ENCODE measurements around the gene SKIC2. TPM values are rescaled to one million over a fixed set of nuclear protein-coding genes. Genes with fewer than 3 reads are reported as not detected.
"Not testable (repeated sequence)": the region's sequence is repeated elsewhere in the genome, so short reads cannot be mapped to it uniquely, and the experiment has no call there.

Gene SKIC2
- total and polyA plus RNA-seq, 9 donors: 24.6 to 59.4 (median 42.1) TPM

GRCh38 chr6:32010856-32011530 lies 52.0 kb downstream of the SKIC2 start:
- H3K4me3 ChIP-seq; H3K4me1 ChIP-seq (ENCODE audit: insufficient read depth); H3K9me3 ChIP-seq; H3K36me3 ChIP-seq; H3K27me3 ChIP-seq; H3K27ac ChIP-seq; intact Hi-C loops (cut with DNase I): not testable (repeated sequence)
- 36 to 65% (median 44%) methylated on average over 12 to 21 of the region's 27 CpGs for WGBS, 3 donors
- peak; percentile 18 to 61 (median 48) for DNase-seq

GRCh38 chr6:32012941-32013617 lies 54.1 kb downstream of the SKIC2 start:
- WGBS, 3 donors: 53 to 64% (median 61%) methylated on average over 14 to 17 of the region's 17 CpGs
- H3K27ac ChIP-seq; H3K36me3 ChIP-seq; H3K27me3 ChIP-seq; H3K9me3 ChIP-seq; intact Hi-C loops (cut with DNase I); H3K4me3 ChIP-seq; H3K4me1 ChIP-seq (ENCODE audit: insufficient read depth): not testable (repeated sequence)
- DNase-seq: peak; percentile 43 to 74 (median 64)

GRCh38 chr6:32013738-32014137 lies 54.8 kb downstream of the SKIC2 start:
- intact Hi-C loops (cut with DNase I); H3K27me3 ChIP-seq; H3K9me3 ChIP-seq; DNase-seq; H3K36me3 ChIP-seq; H3K27ac ChIP-seq; H3K4me3 ChIP-seq; H3K4me1 ChIP-seq (ENCODE audit: insufficient read depth): not testable (repeated sequence)
- WGBS, 3 donors: no CpG with 5 or more reads among the region's 5 CpGs

GRCh38 chr6:32014547-32014946 lies 55.6 kb downstream of the SKIC2 start, which contains the start of gene C4B:
Gene C4B (plus strand): TSS chr6:32014795. CDS start chr6:32014846, 51 bp downstream.
- DNase-seq; intact Hi-C loops (cut with DNase I); H3K36me3 ChIP-seq; H3K4me1 ChIP-seq (ENCODE audit: insufficient read depth); H3K27ac ChIP-seq; H3K4me3 ChIP-seq; H3K27me3 ChIP-seq; H3K9me3 ChIP-seq: not testable (repeated sequence)
- WGBS, 3 donors: no CpG with 5 or more reads among the region's 6 CpGs

MicroRNAs encoded within 50 kb of the gene (microRNA counts, 767-probe panel; counts per million panel counts)
- microRNA hsa-miR-1236: 530 counts per million, percentile 78 among the panel's probes with 10 or more counts

Small RNA genes lying within 50 kb of the gene (microRNA-seq; reads per million reads assigned to microRNA genes)
- gene MIR1236: 0 to 0.32 (median 0) reads per million in 3 donors

Small RNA genes lying within 50 kb of the gene (small RNA-seq; reads per million reads assigned to genes)
- not detected for gene AL645922.1

Other genes with a start within 250 kb of the SKIC2 start
Only the 30 nearest of the 35 such genes appear.
- 100 to 1,000 TPM in 3 of 7 donors, 10 to 100 TPM in 4; 61.2 to 139 (median 95.2) TPM for gene DDAH2, start 229.9 kb upstream of the SKIC2 start, total RNA-seq
- 100 to 1,000 TPM in 1 of 2 donors, 10 to 100 TPM in 1; 23.9 to 127 TPM for gene DDAH2, start 229.9 kb upstream of the SKIC2 start, polyA plus RNA-seq
- 100 to 1,000 TPM; 128 to 208 (median 184) TPM for gene CLIC1, start 222.6 kb upstream of the SKIC2 start, total RNA-seq
- gene CLIC1, start 222.6 kb upstream of the SKIC2 start, polyA plus RNA-seq: 100 to 1,000 TPM; 199 to 473 TPM
- gene MSH5, start 219.2 kb upstream of the SKIC2 start, total RNA-seq: 10 to 100 TPM in 4 of 7 donors, 1 to 10 TPM in 3; 8.6 to 19.1 (median 14.5) TPM
- 1 to 10 TPM; 4.8 to 7.8 TPM for gene MSH5, start 219.2 kb upstream of the SKIC2 start, polyA plus RNA-seq
- gene SAPCD1, start 196.5 kb upstream of the SKIC2 start, total RNA-seq: 1 to 10 TPM in 5 of 7 donors, under 1 TPM in 1, not detected in 1; 0.94 to 5.2 (median 3.6) TPM
- gene SAPCD1, start 196.5 kb upstream of the SKIC2 start, polyA plus RNA-seq: 1 to 10 TPM; 1.6 to 2.9 TPM
- gene VWA7, start 181.8 kb upstream of the SKIC2 start, total RNA-seq: 10 to 100 TPM in 1 of 7 donors, 1 to 10 TPM in 5, under 1 TPM in 1; 0.48 to 25.2 (median 1.7) TPM
- gene VWA7, start 181.8 kb upstream of the SKIC2 start, polyA plus RNA-seq: under 1 TPM; 0.18 to 0.62 TPM
- gene VARS1, start 163.4 kb upstream of the SKIC2 start, total RNA-seq: 10 to 100 TPM; 16.0 to 73.6 (median 44.1) TPM
- gene VARS1, start 163.4 kb upstream of the SKIC2 start, polyA plus RNA-seq: 10 to 100 TPM; 21.1 to 29.8 TPM
- gene LSM2, start 152.2 kb upstream of the SKIC2 start, total RNA-seq: 10 to 100 TPM; 35.9 to 58.3 (median 47.5) TPM
- 10 to 100 TPM; 51.2 to 90.7 TPM for gene LSM2, start 152.2 kb upstream of the SKIC2 start, polyA plus RNA-seq
- gene HSPA1L, start 143.9 kb upstream of the SKIC2 start, total RNA-seq: 1 to 10 TPM; 1.3 to 6.1 (median 3.9) TPM
- gene HSPA1L, start 143.9 kb upstream of the SKIC2 start, polyA plus RNA-seq: 1 to 10 TPM; 3.2 to 6.1 TPM
- 100 to 1,000 TPM in 5 of 7 donors, 10 to 100 TPM in 2; 51.5 to 340 (median 140) TPM for gene HSPA1A, start 143.6 kb upstream of the SKIC2 start, total RNA-seq
- gene HSPA1A, start 143.6 kb upstream of the SKIC2 start, polyA plus RNA-seq: 10 to 100 TPM; 44.6 to 83.1 TPM
- 100 to 1,000 TPM; 119 to 506 (median 196) TPM for gene HSPA1B, start 131.4 kb upstream of the SKIC2 start, total RNA-seq
- gene HSPA1B, start 131.4 kb upstream of the SKIC2 start, polyA plus RNA-seq: 10 to 100 TPM; 41.9 to 66.0 TPM
- gene NEU1, start 96.4 kb upstream of the SKIC2 start, total RNA-seq: 10 to 100 TPM; 23.7 to 35.7 (median 28.2) TPM
- gene NEU1, start 96.4 kb upstream of the SKIC2 start, polyA plus RNA-seq: 10 to 100 TPM; 26.3 to 61.1 TPM
- gene SLC44A4, start 80.2 kb upstream of the SKIC2 start, total RNA-seq: 10 to 100 TPM in 1 of 7 donors, 1 to 10 TPM in 6; 1.4 to 54.8 (median 6.4) TPM
- gene SLC44A4, start 80.2 kb upstream of the SKIC2 start, polyA plus RNA-seq: 1 to 10 TPM; 1.8 to 2.5 TPM
- 10 to 100 TPM; 23.1 to 71.7 (median 57.7) TPM for gene EHMT2, start 61.5 kb upstream of the SKIC2 start, total RNA-seq
- 10 to 100 TPM; 19.7 to 48.4 TPM for gene EHMT2, start 61.5 kb upstream of the SKIC2 start, polyA plus RNA-seq
- gene ZBTB12, start 57.1 kb upstream of the SKIC2 start, total RNA-seq: 10 to 100 TPM in 5 of 7 donors, 1 to 10 TPM in 2; 1.9 to 24.8 (median 10.8) TPM
- gene ZBTB12, start 57.1 kb upstream of the SKIC2 start, polyA plus RNA-seq: 10 to 100 TPM in 1 of 2 donors, 1 to 10 TPM in 1; 2.4 to 10.3 TPM
- gene C2, start 31.5 kb upstream of the SKIC2 start, total RNA-seq: 10 to 100 TPM in 4 of 7 donors, 1 to 10 TPM in 3; 1.4 to 23.0 (median 11.4) TPM
- gene C2, start 31.5 kb upstream of the SKIC2 start, polyA plus RNA-seq: 10 to 100 TPM in 1 of 2 donors, 1 to 10 TPM in 1; 8.6 to 32.6 TPM
- 100 to 1,000 TPM in 1 of 7 donors, 10 to 100 TPM in 6; 11.3 to 231 (median 23.8) TPM for gene CFB, start 13.1 kb upstream of the SKIC2 start, total RNA-seq
- 10 to 100 TPM; 19.1 to 20.4 TPM for gene CFB, start 13.1 kb upstream of the SKIC2 start, polyA plus RNA-seq
- gene NELFE, start 204 bp upstream of the SKIC2 start, total RNA-seq: 10 to 100 TPM; 59.2 to 75.0 (median 65.8) TPM
- 10 to 100 TPM; 54.8 to 84.5 TPM for gene NELFE, start 204 bp upstream of the SKIC2 start, polyA plus RNA-seq
- 10 to 100 TPM; 22.3 to 42.8 (median 26.7) TPM for gene DXO, start 13.0 kb downstream of the SKIC2 start, total RNA-seq
- gene DXO, start 13.0 kb downstream of the SKIC2 start, polyA plus RNA-seq: 10 to 100 TPM; 11.7 to 29.3 TPM
- gene C4A, start 22.9 kb downstream of the SKIC2 start, total RNA-seq: 1,000 to 10,000 TPM in 1 of 7 donors, 100 to 1,000 TPM in 6; 147 to 1,617 (median 248) TPM
- 100 to 1,000 TPM; 114 to 324 TPM for gene C4A, start 22.9 kb downstream of the SKIC2 start, polyA plus RNA-seq
- 1,000 to 10,000 TPM in 1 of 7 donors, 100 to 1,000 TPM in 6; 163 to 1,673 (median 271) TPM for gene C4B, start 55.6 kb downstream of the SKIC2 start, total RNA-seq
- gene C4B, start 55.6 kb downstream of the SKIC2 start, polyA plus RNA-seq: 100 to 1,000 TPM in 1 of 2 donors, 10 to 100 TPM in 1; 97.4 to 326 TPM
- 10 to 100 TPM in 1 of 7 donors, 1 to 10 TPM in 6; 2.4 to 21.7 (median 8.8) TPM for gene CYP21A2, start 79.2 kb downstream of the SKIC2 start, total RNA-seq
- 1 to 10 TPM; 1.9 to 4.8 TPM for gene CYP21A2, start 79.2 kb downstream of the SKIC2 start, polyA plus RNA-seq
- 100 to 1,000 TPM in 6 of 7 donors, 10 to 100 TPM in 1; 58.5 to 334 (median 205) TPM for gene TNXB, start 150.2 kb downstream of the SKIC2 start, total RNA-seq
- 100 to 1,000 TPM in 1 of 2 donors, 10 to 100 TPM in 1; 13.3 to 114 TPM for gene TNXB, start 150.2 kb downstream of the SKIC2 start, polyA plus RNA-seq
- 100 to 1,000 TPM in 1 of 7 donors, 10 to 100 TPM in 6; 27.8 to 100 (median 84.5) TPM for gene ATF6B, start 169.1 kb downstream of the SKIC2 start, total RNA-seq
- 10 to 100 TPM; 37.9 to 70.3 TPM for gene ATF6B, start 169.1 kb downstream of the SKIC2 start, polyA plus RNA-seq
- gene FKBPL, start 171.1 kb downstream of the SKIC2 start, total RNA-seq: 1 to 10 TPM; 1.7 to 4.6 (median 4.1) TPM
- gene FKBPL, start 171.1 kb downstream of the SKIC2 start, polyA plus RNA-seq: 1 to 10 TPM; 4.2 to 5.5 TPM
- 10 to 100 TPM in 5 of 7 donors, 1 to 10 TPM in 2; 2.4 to 44.1 (median 28.0) TPM for gene PRRT1, start 192.8 kb downstream of the SKIC2 start, total RNA-seq
- 10 to 100 TPM; 16.3 to 27.7 TPM for gene PRRT1, start 192.8 kb downstream of the SKIC2 start, polyA plus RNA-seq
- gene PPT2, start 195.0 kb downstream of the SKIC2 start, total RNA-seq: 10 to 100 TPM; 33.5 to 63.9 (median 43.9) TPM
- gene PPT2, start 195.0 kb downstream of the SKIC2 start, polyA plus RNA-seq: 10 to 100 TPM; 34.4 to 53.1 TPM
- gene EGFL8, start 205.4 kb downstream of the SKIC2 start, total RNA-seq: 10 to 100 TPM; 11.8 to 47.3 (median 36.8) TPM
- gene EGFL8, start 205.4 kb downstream of the SKIC2 start, polyA plus RNA-seq: 10 to 100 TPM; 29.8 to 36.7 TPM
- gene AGPAT1, start 216.9 kb downstream of the SKIC2 start, total RNA-seq: 10 to 100 TPM; 29.6 to 82.4 (median 60.6) TPM
- 10 to 100 TPM; 53.5 to 75.7 TPM for gene AGPAT1, start 216.9 kb downstream of the SKIC2 start, polyA plus RNA-seq
- 10 to 100 TPM; 49.2 to 81.6 (median 75.4) TPM for gene RNF5, start 219.2 kb downstream of the SKIC2 start, total RNA-seq
- 100 to 1,000 TPM in 1 of 2 donors, 10 to 100 TPM in 1; 88.6 to 103 TPM for gene RNF5, start 219.2 kb downstream of the SKIC2 start, polyA plus RNA-seq
- 10 to 100 TPM in 1 of 7 donors, 1 to 10 TPM in 6; 3.4 to 12.8 (median 8.1) TPM for gene AGER, start 225.1 kb downstream of the SKIC2 start, total RNA-seq
- gene AGER, start 225.1 kb downstream of the SKIC2 start, polyA plus RNA-seq: 1 to 10 TPM; 5.1 to 5.9 TPM